Measurements from ENCODE around the gene GRAPL.
"Not testable (repeated sequence)": the region's sequence is repeated elsewhere in the genome, so short reads cannot be mapped to it uniquely, and the experiment has no call there.

Gene GRAPL

GRCh38 chr17:19181040-19181875 lies 53.9 kb downstream of the GRAPL start:
- DNase-seq (ENCODE audit: extremely low spot score, insufficient read length, low read depth); FAIRE-seq: not testable (repeated sequence)

GRCh38 chr17:19187883-19188869 lies 60.8 kb downstream of the GRAPL start:
- not testable (repeated sequence) for FAIRE-seq; DNase-seq (ENCODE audit: extremely low spot score, insufficient read length, low read depth)

- DNase-seq (ENCODE audit: extremely low spot score, insufficient read length, low read depth); FAIRE-seq: not testable (repeated sequence)
Measured at GRCh38 chr17:19188870-19189708, 61.7 kb downstream of the GRAPL start.

- not testable (repeated sequence) for FAIRE-seq; DNase-seq (ENCODE audit: extremely low spot score, insufficient read length, low read depth)
Measured at GRCh38 chr17:19189781-19190405, 62.5 kb downstream of the GRAPL start.

DNA sequence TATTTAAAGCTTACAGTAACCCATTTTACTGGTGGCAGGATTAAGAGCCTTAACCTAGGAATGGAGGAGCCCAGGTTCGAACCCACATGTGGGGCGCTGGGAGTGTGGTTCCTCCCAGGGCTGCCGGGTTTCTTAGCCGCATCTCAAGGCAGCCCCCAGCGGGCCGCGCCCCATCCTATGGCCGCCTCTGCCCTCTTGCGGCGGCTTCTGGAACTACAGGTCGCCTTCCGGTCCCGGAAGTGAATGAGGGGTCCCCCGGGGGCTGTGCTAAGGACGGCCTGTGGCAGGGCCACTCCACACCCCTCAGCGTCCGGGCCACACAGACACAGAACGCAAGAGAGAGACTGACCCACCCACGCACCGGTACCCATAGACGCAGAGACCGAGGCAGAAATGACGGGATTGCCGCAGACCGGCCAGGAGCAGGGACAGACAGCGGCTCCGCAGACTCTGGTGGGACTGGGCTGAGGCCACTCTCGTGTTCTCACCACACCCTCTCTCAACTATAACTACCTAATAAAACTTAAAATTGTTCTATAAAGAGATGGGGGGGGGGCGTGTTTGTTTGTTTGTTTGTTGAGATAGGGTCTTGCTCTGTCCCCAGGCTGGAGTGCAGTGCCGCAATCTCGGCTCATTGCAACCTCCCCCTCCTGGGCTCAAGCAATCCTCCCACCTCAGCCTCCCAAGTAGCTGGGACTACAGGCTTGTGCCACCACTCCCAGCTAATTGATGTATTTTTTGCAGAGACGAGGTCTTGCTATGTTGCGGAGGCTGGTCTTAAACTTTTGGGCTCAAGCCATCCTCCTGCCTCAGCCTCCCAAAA lies 69.2 kb downstream of the GRAPL start:
- DNase-seq (ENCODE audit: extremely low spot score, insufficient read length, low read depth); FAIRE-seq: not testable (repeated sequence)

- not testable (repeated sequence) for DNase-seq (ENCODE audit: extremely low spot score, insufficient read length, low read depth)
- peak; percentile 9 for FAIRE-seq
Measured at GRCh38 chr17:19202448-19202847, 75.1 kb downstream of the GRAPL start.

DNA sequence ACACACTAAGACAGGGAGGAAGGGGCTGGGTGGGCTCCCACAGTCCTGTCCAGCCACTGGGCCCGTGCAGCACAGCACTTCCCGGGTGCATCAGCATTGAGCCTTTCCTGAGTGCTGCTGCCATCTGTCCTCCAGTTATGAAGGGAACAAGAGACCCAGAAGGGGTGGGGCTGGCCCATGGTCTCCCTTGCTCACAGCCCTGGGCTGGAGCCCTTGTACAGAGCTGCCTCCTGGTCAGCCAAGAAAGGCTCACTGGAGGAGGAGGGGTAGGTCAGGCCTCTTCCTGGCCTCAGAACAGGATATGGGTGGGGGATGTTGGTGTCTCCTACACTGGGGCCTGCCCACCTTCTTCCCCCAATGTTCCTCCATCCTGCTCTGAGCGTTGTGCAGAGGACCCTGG lies 76.0 kb downstream of the GRAPL start:
- not testable (repeated sequence) for FAIRE-seq; DNase-seq (ENCODE audit: extremely low spot score, insufficient read length, low read depth)
